Bone marrow (tissue), 2 donors: Measurements from ENCODE around the gene ZNF862.
"Not testable (repeated sequence)": the region's sequence is repeated elsewhere in the genome, so short reads cannot be mapped to it uniquely, and the experiment has no call there.

Experiments
- DNase-seq, 2 donors: peaks; one replicate each; lab custom pipeline; 2025; lab: John Stamatoyannopoulos, UW

ZNF862 gene

DNA sequence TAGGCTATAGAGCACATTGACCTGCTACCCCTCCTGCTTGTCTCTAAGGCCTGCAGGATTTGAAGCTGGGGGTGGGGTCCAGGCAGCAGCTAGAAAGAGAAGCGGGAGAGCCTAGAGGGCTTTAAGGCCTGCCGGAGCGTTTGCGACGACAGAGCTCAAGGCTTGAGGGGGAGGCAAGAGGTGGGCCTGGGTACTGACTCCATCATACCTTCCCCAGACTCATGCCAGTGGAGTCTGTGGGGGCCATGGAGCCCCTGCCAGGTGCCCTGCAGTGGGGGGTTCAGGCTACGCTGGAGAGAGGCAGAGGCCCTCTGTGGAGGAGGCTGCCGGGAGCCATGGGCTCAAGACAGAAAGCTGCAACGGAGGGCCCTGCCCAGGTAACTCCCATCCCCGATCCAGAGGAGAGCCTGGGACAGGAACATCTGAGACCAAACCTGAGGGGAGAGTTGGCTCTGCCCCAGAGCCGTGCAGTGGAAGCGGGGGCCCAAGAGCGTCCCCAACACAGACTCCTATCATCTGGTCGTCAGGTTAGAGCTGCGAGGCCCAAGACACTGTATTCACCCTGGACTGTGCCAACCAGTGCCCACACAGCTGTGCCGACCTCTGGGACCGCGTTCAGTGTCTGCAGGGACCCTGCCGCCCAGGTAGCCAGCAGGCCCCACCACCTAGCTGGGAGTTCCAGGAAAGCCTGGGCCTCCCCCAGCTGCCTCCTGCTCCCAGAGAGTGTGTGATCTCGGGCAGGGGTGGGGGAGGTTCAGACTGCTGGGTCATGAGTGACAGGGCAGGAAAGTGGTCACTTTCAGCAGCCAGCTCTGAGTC lies 13.2 kb upstream of the ZNF862 start:
- no peak for DNase-seq

DNA sequence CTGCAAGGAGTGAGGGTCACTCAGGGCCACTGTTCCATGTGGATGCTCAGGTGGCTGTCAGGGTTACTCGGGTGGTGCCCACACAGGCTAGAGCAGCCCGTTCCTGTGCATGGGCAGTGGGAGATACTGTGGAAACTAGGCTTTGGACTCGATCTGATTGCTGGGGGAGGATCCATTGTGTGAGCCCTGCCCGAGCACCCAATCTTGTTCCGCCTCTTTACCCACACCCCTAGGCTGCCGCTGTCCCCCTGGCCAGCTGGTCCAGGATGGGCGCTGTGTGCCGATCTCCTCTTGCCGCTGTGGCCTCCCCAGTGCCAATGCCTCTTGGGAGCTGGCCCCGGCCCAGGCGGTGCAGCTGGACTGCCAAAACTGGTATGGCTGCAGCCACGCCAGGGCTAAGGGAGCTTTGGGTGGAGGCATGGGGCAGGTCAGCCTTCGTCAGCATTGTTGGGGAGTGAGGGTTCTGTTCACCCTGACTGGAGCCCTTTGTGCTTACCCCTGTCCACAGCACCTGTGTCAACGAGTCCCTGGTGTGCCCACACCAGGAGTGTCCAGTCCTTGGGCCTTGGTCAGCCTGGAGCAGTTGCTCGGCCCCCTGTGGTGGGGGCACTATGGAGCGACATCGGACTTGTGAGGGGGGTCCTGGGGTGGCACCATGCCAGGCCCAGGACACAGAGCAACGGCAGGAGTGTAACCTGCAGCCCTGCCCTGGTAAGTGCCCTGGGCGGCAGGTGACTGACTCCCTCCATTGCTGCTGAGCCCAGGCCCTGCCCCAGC lies 12.4 kb upstream of the ZNF862 start:
- no peak for DNase-seq

DNA sequence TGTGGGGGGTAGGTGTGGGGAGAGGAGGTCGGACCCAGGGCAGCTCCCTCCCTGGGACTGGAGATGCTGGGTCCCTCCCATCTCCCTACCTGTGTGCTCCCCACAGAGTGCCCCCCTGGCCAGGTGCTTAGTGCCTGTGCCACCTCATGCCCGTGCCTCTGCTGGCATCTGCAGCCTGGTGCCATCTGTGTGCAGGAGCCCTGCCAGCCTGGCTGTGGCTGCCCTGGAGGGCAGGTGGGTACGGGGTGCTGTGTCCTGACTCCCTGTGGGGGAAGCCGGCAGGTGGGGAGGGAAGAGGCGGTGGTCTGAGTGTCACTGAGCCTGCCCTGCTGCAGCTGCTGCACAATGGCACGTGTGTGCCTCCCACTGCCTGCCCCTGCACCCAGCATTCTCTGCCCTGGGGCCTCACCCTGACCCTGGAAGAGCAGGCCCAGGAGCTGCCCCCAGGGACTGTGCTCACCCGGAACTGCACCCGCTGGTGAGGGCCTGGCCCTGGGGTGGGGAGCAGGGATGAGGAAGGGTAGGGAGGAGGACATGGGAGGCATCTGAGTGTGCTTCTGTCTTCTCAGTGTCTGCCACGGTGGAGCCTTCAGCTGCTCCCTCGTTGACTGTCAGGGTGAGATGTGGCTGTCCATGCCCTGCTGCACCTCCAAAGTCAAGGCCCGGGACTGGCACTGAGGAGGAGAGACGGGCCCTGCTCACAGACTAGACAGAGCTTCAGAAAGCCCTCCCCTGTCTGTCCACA lies 11.7 kb upstream of the ZNF862 start:
- no peak for DNase-seq

DNA sequence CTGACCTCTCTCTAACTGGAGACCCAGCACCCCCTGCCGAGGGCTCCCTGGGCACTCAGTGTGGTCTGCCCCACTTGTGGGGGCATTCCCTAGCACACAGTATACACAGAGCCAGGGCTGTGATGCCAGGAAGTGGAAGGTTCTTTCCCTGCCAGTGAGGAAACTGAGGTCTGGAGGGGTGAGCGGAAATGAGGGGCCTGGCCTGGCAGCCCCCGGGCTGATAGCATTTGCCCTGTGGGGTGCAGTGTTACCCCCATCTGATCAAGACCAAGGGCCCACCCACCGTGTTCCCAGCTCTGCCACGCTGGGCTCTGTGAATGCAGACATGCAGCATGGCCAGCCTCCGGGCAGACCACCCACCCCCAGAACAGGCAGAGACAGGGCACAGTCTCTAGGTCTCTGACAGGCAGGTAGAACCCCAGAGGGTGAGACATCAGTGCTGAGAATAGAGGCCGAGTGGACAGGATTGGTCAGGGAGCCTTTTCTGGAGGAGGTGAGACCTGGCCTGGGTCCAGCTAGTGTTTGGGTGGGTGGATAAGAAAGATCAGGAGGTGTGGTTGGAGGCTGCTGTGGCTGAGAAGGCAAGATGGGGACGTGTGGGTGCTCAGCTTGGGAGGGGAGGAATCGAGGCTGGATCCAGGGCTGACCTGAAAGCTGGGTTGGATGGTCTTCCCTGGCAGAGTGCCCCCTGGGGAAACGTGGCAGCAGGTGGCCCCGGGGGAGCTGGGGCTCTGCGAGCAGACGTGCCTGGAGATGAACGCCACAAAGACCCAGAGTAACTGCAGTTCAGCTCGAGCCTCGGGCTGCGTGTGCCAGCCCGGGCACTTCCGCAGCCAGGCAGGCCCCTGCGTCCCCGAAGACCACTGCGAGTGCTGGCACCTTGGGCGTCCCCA lies 10.8 kb upstream of the ZNF862 start:
- no peak for DNase-seq

DNA sequence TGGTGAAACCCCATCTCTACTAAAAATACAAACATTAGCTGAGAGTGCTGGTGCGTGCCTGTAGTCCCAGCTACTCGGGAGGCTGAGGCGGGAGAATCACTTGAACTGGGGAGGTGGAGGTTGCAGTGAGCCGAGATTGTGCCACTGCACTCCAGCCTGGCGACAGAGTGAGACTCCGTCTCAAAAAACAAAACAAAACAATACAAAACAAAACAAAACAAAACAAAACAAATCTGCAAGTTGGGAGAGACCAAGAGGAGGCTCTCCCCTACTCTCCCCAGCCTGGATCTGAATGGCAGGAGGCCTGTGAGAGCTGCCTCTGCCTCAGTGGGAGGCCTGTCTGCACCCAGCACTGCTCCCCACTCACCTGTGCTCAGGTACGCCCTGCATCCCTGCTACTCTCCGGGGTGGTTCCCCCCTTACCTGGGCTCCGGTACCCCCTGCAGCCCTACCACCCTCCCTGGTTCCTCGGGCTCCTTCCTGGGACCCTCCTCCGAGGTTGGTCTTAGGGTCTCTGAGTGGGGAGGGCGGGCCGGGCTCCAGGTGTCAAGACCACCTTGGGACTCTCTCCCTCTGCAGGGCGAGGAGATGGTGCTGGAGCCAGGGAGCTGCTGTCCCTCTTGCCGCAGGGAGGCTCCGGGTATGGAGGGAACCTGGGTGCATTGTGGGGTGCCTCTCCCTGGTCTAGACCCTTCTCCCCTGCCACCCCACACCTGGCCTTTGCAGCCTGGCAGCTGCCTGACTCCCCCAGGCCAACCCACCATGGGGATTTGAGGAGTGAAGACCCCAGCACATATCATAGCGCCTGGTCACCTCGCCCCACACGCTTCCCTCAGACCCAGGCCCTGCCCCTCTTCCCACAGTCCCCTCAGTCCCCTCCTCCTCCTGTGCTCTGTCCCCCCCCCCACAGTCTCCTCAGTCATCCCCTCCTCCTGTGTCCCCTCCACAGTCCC lies 9.5 kb upstream of the ZNF862 start:
- DNase-seq, result no peak

DNA sequence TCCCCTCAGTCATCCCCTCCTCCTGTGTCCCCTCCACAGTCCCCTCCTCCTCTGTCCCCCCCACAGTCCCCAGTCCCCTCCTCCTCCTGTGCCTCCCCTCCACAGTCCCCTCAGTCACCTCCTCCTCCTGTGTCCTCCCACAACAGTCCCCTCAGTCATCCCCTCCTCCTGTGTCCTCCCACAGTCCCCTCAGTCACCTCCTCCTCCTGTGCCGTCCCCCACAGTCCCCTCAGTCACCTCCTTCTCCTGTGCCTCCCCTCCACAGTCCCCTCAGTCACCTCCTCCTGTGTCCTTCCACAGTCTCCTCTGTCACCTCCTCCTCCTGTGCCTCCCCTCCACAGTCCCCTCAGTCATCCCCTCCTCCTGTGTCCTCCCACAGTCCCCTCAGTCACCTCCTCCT lies 7.6 kb upstream of the ZNF862 start:
- DNase-seq, result not testable (repeated sequence)

DNA sequence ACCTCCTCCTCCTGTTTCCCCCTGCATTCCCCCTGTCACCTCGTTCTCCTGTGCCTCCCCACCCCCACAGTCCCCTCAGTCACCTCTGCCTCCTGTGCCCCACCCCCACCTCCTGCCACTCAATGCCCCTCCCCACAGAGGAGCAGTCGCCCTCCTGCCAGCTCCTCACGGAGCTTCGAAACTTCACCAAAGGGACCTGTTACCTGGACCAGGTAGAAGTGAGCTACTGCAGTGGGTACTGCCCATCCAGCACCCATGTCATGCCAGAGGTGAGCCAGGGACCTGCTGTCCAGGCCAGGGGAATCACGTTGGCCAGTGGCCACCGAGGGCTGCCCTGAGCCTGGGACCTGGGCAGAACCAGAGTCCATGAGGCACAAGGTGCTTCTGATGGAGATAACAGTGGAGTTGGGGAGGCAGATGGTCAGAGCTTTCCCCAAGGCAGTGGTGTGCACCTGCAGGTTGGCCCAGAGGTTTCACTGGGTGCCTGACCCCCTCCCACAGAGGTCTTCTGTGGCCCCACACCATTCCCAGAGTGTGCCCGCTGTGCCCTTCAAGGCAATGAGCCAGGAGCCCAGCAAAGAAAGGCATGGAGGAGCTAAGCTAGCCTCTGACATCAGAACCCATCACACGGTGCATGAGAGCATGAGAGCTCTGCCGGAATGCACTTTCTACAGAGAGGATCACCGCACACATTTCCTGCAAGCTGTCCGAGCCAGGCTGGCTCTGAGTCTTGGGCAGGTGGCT lies 7.0 kb upstream of the ZNF862 start:
- no peak for DNase-seq

DNA sequence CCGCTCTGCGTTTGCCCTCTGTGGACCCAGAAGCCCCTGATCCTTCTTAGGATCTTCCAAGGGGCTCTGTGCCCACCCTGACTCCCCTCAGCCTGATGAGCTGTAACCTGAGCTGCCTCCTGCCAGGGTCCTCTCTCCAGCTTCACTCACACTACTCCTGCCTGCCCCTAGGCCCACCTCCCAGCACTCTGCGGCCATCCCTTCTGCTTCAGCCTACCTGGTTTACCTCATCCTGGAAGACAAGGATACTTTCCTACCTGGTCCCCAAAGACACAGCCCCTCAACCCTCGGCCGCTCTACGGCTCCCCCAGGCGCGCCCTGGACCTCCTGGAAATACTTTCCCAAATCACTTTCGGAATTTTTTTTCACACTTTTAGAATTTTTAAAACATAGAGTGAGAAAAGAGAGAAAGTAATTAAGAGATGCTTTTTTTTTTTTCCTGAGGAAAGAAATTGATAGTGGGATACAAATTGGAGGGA lies 6.4 kb upstream of the ZNF862 start:
- DNase-seq, result no peak

DNA sequence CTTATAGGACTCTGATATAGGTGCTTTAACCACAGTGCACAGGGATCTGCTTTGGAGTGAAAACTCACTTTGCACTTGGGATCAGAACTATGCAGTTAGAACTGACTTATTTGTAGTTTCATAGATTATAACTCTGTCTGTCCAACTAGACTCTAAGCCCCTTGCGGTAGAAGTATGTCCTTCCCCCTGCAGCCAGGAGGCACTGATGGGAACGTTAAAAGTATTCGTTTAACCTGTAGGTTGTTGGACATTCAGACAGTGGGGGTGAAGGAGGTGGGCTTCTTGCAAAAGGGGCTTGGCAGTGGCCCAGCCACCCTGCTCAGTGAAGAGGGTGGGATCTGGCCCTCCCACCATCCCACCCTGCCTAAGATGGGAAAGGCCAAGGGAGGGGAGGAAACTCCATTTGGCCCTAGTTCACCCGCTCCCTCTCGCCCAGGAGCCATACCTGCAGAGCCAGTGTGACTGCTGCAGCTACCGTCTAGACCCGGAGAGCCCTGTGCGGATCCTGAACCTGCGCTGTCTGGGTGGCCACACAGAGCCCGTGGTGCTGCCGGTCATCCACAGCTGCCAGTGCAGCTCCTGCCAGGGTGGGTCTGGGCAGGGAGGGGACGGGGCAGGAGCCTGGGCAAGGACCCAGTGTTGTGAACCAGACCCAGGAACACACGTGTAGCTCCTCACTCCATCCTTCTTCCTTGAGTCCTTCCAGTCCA lies 5.7 kb upstream of the ZNF862 start:
- no peak for DNase-seq

DNA sequence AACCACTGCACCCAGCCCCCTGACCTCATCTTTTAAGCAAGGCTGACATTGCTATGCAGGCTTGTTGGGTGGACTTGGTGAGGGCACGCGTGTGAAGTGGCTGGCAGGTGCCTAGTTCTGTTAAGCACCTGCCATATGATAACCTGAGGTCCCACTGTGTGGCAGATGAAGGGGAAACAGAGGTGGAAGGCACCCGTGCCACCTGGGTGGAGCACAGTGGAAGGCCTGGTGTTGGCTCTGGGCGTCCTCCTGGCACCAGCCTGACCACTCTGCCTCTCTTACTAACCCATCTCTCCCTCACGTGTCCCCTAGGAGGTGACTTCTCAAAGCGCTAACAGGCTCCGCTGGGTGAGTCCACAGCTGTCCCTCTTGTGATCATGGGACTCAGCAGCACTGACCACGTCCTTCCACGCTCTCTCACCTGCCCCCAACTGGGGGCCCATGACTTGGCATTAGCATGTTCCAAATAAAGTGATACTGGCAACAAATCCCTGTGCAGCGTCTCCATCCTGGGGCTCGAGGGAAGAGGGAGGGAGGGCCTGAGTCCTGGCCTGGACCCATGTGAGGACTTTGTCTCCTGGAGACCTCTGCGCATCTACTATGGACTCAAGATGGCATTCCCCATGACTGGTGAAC lies 4.6 kb upstream of the ZNF862 start:
- DNase-seq, result no peak

DNA sequence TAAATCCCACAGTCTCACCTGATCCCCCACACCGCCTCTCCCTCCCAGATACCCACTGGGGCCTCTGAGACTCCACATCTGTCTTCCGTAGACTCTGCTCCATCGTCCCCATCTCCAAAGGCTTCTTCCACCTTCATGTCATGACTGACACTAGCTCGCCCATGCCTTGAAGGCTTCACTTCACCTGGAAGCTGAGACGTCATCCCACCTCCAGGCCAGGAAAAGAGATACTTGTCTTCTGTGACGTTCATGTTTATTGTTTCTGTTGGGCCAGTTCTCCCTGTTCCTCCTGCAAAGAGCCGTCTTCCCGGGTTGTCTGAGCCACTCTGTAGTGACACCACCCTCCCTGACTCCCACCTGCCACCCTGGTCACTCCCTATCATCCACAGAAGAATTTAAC lies 3.6 kb upstream of the ZNF862 start:
- DNase-seq, result no peak

DNA sequence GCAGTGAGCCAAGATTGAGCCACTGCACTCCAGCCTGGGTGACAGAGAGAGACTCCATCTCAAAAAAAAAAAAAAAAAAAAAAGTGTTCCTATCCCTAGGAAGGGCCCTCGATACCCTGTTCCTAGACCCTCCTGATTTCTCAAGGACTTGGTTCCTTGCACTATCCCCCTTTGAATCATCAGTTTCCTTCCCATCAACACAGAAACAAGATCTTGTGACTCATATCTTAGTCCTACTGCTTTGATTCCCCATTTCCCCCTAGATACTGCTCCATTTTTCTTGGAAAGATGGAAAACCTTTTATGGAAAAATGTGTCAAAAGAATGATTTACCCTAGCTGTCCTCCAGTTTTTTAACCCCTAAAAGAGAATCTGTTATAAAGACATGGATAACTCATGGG lies 1.7 kb upstream of the ZNF862 start:
- DNase-seq, result no peak

DNA sequence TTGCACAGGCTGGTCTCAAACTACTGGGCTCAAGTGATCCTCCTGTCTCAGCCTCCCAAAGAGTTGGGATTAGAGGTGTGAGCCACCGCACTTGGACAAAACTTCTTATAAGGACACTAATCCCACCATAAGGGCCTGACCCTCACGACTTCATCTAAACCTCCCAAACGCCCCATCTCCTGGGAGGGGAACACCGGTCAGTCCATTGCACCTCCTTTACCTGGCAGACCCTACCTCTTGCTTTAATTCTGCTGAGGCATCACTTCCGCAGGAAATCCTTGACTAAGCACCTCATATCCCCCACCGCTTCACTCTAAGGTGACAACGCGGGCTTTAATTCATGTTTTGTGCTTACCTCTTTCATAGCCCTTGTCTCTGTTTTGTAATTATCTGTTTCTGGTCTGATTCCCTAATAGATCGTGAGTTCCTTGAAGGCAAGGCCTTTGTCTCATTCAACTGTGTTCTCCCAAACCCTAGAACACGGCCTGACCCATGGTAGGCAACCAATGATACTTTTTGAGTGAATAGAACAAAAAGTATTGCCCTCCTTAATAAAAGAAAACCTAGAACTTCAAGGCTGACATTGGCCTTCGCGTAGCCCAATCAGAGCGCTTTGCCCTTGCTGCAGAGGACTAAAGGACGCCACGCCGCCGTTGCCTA lies 481 bp upstream of the ZNF862 start:
- DNase-seq, result no peak

DNA sequence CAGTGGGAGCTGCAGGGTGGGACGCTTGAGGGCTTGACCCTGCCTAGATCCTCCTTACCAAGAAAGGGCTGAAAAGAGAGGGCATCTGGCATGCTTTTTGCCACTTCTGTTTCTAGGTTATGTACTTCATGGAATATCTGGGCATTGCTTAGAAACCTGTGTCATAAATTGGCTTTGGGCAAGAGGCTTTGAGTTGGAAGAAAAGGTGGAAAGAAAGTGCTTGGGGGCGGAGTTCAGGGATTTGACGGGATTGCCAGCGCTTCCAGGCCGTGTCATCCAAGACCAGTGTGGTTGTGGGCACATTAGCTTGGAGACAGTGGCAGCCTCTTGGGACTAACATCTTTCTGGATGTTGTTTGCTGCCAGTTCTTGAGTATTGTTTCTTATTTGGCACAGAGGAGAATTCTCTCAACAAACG lies 825 bp downstream of the ZNF862 start:
- no peak for DNase-seq

DNA sequence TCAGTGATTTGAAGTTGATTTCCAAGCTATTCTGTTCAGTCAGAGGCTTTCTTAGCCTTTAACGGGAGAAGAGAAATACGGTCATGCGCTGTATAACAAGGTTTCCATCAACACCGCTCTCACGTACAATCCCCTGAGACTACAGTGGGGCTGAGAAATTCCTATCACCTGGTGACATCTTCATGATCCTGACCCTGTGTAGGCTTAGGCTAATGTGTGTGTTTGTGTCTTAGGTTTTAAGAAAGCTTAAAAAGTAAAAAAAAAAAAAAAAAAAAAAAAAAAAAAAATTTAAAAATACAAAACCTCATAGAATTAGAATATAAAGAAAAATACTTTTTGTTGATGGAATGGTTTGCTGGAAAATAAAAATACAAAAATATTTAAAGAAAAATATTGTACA lies 1.8 kb downstream of the ZNF862 start:
- no peak for DNase-seq

DNA sequence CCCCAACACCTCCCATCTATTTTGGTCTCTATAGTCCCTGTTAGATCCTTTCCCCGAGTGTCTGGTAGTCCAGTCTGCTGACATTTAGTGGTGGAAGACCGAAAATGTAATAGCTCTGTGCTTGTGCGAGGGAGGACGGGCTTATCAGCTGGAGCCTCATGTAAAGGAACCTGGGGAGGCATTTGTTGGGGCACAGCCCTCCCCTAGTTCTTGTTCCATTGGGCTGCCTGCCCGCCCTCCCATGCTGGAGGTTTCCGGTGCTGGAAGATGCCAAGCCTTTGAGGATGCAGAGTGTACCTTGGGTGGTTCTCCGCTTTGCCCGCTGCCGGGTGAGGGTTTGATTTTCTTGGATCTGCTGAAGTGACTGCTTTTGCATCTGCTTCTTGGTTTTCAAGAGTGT lies 5.4 kb downstream of the ZNF862 start:
- no peak for DNase-seq

DNA sequence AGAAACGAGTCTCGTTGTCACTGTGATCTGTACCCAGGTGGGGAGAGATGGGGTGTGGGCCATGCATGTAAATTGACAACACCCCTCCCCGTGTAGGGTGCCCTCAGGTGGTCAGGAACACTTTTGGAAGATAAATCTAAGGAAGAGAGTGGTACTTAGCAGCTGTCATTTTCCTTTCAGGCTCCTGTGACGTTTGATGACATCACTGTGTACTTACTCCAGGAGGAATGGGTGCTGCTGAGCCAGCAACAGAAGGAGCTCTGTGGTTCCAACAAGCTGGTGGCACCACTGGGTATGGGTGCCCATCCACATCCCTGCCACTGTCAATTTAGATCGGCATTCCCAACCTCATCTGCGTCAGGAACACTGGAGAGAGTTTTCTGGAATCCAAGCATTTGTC lies 6.3 kb downstream of the ZNF862 start:
- no peak for DNase-seq
